GM06990 (cell line): ENCODE data around the gene CYBRD1.
"Not testable (repeated sequence)": the region's sequence is repeated elsewhere in the genome, so short reads cannot be mapped to it uniquely, and the experiment has no call there.

Experiments
- DNase-seq: peaks from one replicate; pipeline ENCODE4 v3.0.0-alpha.2; 2011; ENCODE audit not compliant: insufficient read length; ENCODE audit errors: extremely low read depth
- H3K27me3 ChIP-seq: replicated peaks from 2 replicates; pipeline ENCODE4 v1.6.0; 2011; ENCODE audit warnings: low read length; ENCODE audit not compliant: control insufficient read depth, insufficient read depth
- H3K36me3 ChIP-seq: 2 replicates; pipeline ENCODE4 v1.5.1; 2011; ENCODE audit warnings: low read length; ENCODE audit not compliant: control insufficient read depth, insufficient read depth
- H3K4me3 ChIP-seq: replicated peaks from 2 replicates; pipeline ENCODE4 v1.5.1; 2011; ENCODE audit warnings: low read depth, mild to moderate bottlenecking, control low read depth, low read length
- TF ChIP-seq, protein P1 (sequence below): IDR thresholded peaks from 2 replicates; pipeline ENCODE4 v1.5.1; 2011; ENCODE audit warnings: low read length, control low read depth, mild to moderate bottlenecking, inconsistent platforms; ENCODE audit not compliant: insufficient read depth, poor library complexity, severe bottlenecking

CYBRD1 gene

DNA sequence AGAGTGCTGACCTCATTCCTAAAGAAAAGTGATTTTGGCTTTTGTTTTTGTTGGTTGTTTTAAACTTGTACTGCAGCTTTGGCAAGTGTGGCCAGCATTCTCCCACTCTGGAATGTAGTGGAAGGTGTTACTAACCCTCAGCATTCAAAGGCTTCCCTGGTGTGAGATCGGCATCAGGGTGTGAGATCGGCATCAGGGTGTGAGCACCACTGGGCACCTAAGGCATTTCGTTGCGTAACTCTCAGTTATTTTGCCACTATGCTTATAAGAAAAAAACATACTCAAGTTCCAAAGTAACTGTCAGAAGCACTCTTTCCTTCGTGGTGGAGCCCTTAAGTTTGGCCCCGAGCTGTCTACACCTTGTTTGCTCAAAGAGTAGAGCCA lies 1.7 kb downstream of the CYBRD1 start:
- Histone ChIP-seq H3K27me3 (no peaks in the 10 kb centered on the region), H3K4me3 (peak overlapping the region; percentile 96), H3K36me3 (no peaks in the 10 kb centered on the region)
- TF ChIP-seq, protein P1, sequence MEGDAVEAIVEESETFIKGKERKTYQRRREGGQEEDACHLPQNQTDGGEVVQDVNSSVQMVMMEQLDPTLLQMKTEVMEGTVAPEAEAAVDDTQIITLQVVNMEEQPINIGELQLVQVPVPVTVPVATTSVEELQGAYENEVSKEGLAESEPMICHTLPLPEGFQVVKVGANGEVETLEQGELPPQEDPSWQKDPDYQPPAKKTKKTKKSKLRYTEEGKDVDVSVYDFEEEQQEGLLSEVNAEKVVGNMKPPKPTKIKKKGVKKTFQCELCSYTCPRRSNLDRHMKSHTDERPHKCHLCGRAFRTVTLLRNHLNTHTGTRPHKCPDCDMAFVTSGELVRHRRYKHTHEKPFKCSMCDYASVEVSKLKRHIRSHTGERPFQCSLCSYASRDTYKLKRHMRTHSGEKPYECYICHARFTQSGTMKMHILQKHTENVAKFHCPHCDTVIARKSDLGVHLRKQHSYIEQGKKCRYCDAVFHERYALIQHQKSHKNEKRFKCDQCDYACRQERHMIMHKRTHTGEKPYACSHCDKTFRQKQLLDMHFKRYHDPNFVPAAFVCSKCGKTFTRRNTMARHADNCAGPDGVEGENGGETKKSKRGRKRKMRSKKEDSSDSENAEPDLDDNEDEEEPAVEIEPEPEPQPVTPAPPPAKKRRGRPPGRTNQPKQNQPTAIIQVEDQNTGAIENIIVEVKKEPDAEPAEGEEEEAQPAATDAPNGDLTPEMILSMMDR: no peak
- DNase-seq: no peak

DNA sequence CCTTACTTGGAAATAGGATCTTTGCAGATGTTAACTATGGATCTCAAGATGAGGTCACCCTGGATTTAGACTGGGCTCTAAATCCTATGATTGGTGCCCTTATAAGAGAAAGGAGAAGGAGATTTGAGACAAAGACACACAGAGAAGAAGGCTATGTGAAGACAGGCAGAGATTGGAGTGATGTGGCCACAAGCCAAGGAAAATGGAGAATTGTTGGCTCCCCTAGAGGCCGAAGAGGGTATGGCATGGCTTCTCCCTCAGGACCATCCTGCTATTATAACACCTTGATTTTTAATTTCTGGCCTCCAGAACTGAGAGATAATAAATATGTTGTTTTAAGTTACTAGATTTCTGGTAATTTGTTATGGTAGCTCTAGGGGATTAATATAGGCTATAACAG lies 7.6 kb downstream of the CYBRD1 start:
- TF ChIP-seq, protein P1: peak; percentile 59
- no peaks in the 10 kb centered on the region for H3K27me3 ChIP-seq
- no peak for DNase-seq

DNA sequence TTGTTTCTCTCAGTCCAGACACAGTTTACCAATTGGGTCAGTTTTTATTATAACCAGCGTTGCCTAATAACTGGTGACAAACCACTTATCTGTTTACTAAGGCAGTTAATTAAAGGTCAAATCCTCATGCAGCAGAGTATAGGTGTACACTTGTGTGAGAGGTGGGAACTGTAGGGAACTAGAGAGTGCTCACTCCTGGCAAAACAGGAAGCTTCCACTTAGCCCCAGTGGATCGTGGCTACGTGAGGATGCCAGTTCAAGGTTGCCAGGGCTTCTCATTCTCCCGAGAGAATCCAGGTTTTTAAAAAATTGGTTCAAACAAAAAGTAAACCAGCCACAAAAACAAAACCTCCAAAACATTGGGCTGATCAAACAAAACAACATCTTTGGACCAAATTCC lies 8.1 kb downstream of the CYBRD1 start:
- H3K27me3 ChIP-seq: no peaks in the 10 kb centered on the region
- 0 out of 2 replicates have a peak, but pooled peaks cover 2% of the 10 kb centered on the region for H3K36me3 ChIP-seq
- no peak overlapping the region for H3K4me3 ChIP-seq
- no peak for DNase-seq
- TF ChIP-seq, protein P1: no peak

More for the DNA sequence above, 7.6 kb downstream of the CYBRD1 start:
- H3K36me3 ChIP-seq: 0 out of 2 replicates have a peak, but pooled peaks cover 2% of the 10 kb centered on the region
- no peak overlapping the region for H3K4me3 ChIP-seq

DNA sequence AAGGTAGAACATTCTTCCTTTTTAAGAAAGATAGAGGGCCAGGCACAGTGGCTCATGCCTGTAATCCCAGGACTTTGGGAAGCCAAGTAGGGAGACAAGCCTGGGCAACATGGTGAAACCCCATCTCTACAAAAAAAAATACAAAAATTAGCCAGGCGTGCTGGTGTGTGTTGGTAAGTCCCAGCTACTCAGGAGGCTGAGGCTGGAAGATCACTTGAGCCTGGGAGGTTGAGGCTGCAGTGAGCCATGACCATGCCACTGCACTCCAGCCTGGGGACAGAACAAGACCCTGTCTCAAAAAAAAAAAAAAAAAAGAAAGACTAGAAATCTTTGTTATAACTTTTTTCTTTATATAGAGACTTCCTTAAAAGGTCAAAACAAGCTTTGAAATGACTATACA lies 8.6 kb downstream of the CYBRD1 start:
- DNase-seq: peak; percentile 31
- H3K27me3 ChIP-seq, H3K36me3 ChIP-seq, H3K4me3 ChIP-seq: not testable (repeated sequence)

DNA sequence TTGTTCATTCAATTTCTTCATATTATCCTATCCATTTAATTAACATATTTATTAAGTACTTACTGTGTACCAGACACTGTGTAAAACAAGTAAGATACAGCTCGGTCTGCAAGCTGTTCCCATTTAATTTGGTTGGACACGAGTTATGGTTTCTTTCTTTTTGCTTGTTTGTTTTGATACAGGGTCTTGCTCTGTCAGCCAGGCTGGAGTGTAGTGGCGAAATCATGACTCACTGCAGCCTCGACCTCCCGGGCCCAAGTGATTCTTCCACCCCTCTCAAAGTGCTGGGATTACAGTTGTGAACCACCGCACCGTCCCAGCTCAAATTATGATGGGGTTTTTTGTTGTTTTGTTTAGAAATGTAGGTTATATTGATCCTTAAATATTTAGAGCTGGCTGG lies 9.0 kb downstream of the CYBRD1 start:
- Histone ChIP-seq H3K36me3 (0 out of 2 replicates have a peak, but pooled peaks cover 2% of the 10 kb centered on the region), H3K27me3 (no peaks in the 10 kb centered on the region), H3K4me3 (no peak overlapping the region)
- TF ChIP-seq, protein P1: no peak
- no peak for DNase-seq

DNA sequence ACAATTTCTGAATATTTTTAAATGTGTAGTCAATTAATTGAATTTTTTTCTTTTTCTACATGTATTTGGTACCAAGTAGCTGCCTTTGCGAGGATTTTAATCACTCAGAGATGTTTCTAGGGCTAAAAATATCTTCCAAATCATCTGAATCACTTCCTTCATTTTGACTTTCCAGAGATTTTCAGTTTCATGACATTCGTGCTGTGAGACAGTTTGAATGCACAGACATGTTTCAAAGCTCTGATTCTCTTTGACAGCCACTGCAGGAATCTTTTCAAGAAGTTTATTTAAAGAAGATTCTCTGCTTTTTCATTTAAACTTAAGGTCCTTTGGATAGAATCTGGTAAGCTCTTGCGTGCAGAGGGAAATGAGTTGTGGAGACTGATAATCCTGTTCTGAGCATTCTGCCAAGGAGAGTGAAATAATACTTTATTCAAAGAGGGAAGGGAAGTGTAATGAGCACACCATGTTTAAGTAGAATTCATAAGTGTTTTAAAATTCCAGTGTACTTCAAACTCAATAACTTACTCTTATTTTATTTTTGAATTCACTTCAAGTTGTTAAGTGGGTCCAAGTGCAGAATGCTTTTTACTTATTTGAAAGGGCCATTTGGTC lies 9.7 kb downstream of the CYBRD1 start:
- TF ChIP-seq, protein P1: no peak
- no peak overlapping the region for H3K4me3 ChIP-seq
- no peak for DNase-seq
- no peaks in the 10 kb centered on the region for H3K27me3 ChIP-seq
- H3K36me3 ChIP-seq: 0 out of 2 replicates have a peak, but pooled peaks cover 2% of the 10 kb centered on the region
